Endodermal cell (in vitro differentiated cells): ENCODE measurements around the gene TBX15. TPM values are rescaled to one million over a fixed set of nuclear protein-coding genes. Genes with fewer than 3 reads are reported as not detected.
A peak's percentile ranks its signal among the peaks of the same experiment; 100 is the strongest.

Source experiments
- DNase-seq: peaks from one replicate; pipeline ENCODE4 v3.0.0-alpha.2; 2017
- H3K27ac ChIP-seq: 2 replicates; pipeline ENCODE4 v1.5.1; 2013; ENCODE audit warnings: mild to moderate bottlenecking, low read depth, low read length, moderate library complexity
- H3K27me3 ChIP-seq: 2 replicates; pipeline ENCODE4 v1.6.1; 2013; ENCODE audit warnings: mild to moderate bottlenecking, low read length, moderate library complexity; ENCODE audit not compliant: insufficient read depth, control insufficient read depth, poor library complexity, severe bottlenecking
- H3K36me3 ChIP-seq: 2 replicates; pipeline ENCODE4 v1.7.0; 2013; ENCODE audit warnings: mild to moderate bottlenecking, low read length, moderate library complexity; ENCODE audit not compliant: control insufficient read depth, insufficient read depth
- H3K4me1 ChIP-seq: one replicate; pipeline ENCODE4 v1.7.0; 2013; ENCODE audit warnings: low read length; ENCODE audit not compliant: control insufficient read depth, insufficient read depth
- H3K4me3 ChIP-seq: 2 replicates; pipeline ENCODE4 v1.5.1; 2013; ENCODE audit warnings: mild to moderate bottlenecking, low read length, moderate library complexity
- H3K9ac ChIP-seq: 2 replicates; pipeline ENCODE4 v1.6.1; 2013; ENCODE audit warnings: mild to moderate bottlenecking, low read length, moderate library complexity; ENCODE audit not compliant: poor library complexity, severe bottlenecking; ENCODE audit errors: extremely low read depth
- H3K9me3 ChIP-seq: 2 replicates; pipeline ENCODE4 v1.6.1; 2013; ENCODE audit warnings: mild to moderate bottlenecking, low read length, moderate library complexity; ENCODE audit not compliant: control insufficient read depth
- H3K27ac Mint-ChIP-seq: 2 replicates; pipeline ENCODE4 v1.8.0; 2020; ENCODE audit warnings: mixed read lengths
- H3K27me3 Mint-ChIP-seq: 2 replicates; pipeline ENCODE4 v1.8.0; 2021; ENCODE audit warnings: mild to moderate bottlenecking, mixed read lengths; ENCODE audit not compliant: insufficient read depth
- H3K36me3 Mint-ChIP-seq: 2 replicates; pipeline ENCODE4 v1.8.0; 2020; ENCODE audit warnings: low read depth, mixed read lengths
- H3K4me1 Mint-ChIP-seq: 2 replicates; pipeline ENCODE4 v1.8.0; 2020; ENCODE audit warnings: mixed read lengths
- H3K4me3 Mint-ChIP-seq: 2 replicates; pipeline ENCODE4 v1.8.0; 2020; ENCODE audit warnings: mild to moderate bottlenecking, moderate library complexity, mixed read lengths
- H3K9me3 Mint-ChIP-seq: 2 replicates; pipeline ENCODE4 v1.8.0; 2020; ENCODE audit warnings: mild to moderate bottlenecking, mixed read lengths
- WGBS, 2 experiments: methylation state at CpG; one replicate each; pipeline versions ENCODE4 v1.1.5 to v1.1.7; 2013; ENCODE audit warnings: missing lambda C conversion rate in 2 of 2, mixed read lengths in 1 of 2; ENCODE audit not compliant: insufficient coverage in 1 of 2, insufficient read length in 1 of 2; 5-methylcytosine and 5-hydroxymethylcytosine counted together
- total RNA-seq, 2 donors: library from RNA; stranded (reverse); fragmentation: NEBNext Ultra II Directional in 1 of 2; extraction: Animal tissue kit (Norgen Biotek cat#: 25700) in 1 of 2; gene quantifications; 2 replicates in 1 of 2; 3 replicates in 1 of 2; pipeline ENCODE4 v1.2.1, GENCODE V29; 2021
- TF ChIP-seq, protein P1 (sequence below): fragments of 200-600 bp; sonication (generic); conservative IDR thresholded peaks from 2 replicates; pipeline ENCODE4 v1.5.0; 2021; ENCODE audit warnings: antibody characterized with exemption, mild to moderate bottlenecking

TBX15 gene
- total RNA-seq, 2 donors from 2014 or later: 0.09 TPM; not detected in 1

DNA sequence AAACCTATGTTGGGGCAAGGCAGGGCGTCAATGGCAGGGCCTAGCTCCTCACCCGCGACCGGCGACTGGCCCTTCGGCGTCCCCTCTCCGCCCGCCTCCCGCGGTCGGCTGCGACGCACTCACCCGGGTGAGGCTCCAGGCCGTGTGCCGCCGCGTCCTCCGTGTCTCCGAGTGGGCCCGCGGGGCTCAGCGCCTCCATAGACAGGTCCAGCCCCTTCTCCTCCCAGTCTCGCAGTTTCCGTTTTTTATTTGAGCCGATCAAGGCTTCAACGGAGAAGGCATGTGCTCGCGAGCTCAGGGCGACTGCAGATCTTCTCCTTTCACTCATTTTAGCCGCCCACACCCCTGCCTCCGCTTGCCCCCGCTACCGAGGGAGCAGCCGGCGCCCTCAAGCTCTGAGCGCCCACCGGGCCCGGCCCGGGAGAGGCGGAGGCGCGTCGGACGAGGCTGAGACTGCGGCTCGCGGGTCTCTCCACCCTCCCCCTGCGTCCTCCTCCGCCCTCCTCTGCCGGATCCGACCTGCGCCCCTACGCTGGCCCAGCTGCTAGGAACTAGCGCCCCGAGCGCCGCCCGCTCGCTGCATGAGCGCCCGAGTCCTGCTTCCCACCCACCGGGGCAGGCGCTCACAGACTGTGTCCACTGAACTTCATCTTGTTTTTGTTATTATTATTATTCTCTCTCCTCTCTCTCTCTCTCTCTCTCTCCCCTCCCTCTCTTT, 516 bp downstream of the TBX15 start:
- DNase-seq: peak; percentile 89
- TF ChIP-seq, protein P1, sequence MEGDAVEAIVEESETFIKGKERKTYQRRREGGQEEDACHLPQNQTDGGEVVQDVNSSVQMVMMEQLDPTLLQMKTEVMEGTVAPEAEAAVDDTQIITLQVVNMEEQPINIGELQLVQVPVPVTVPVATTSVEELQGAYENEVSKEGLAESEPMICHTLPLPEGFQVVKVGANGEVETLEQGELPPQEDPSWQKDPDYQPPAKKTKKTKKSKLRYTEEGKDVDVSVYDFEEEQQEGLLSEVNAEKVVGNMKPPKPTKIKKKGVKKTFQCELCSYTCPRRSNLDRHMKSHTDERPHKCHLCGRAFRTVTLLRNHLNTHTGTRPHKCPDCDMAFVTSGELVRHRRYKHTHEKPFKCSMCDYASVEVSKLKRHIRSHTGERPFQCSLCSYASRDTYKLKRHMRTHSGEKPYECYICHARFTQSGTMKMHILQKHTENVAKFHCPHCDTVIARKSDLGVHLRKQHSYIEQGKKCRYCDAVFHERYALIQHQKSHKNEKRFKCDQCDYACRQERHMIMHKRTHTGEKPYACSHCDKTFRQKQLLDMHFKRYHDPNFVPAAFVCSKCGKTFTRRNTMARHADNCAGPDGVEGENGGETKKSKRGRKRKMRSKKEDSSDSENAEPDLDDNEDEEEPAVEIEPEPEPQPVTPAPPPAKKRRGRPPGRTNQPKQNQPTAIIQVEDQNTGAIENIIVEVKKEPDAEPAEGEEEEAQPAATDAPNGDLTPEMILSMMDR: no peak
- H3K9me3 Mint-ChIP-seq: peaks cover 3% of the 10 kb centered on the region
- no peak overlapping the region for H3K27ac Mint-ChIP-seq
- peak overlapping the region; percentile 48 for H3K4me3 Mint-ChIP-seq
- no peak overlapping the region for H3K27ac ChIP-seq
- H3K36me3 Mint-ChIP-seq: no peaks in the 10 kb centered on the region
- H3K36me3 ChIP-seq: no peaks in the 10 kb centered on the region
- WGBS, 2 experiments: 0 to 1% methylated on average over 20 to 65 of the region's 65 CpGs
- H3K9me3 ChIP-seq: peaks cover 5% of the 10 kb centered on the region
- H3K4me1 ChIP-seq: peaks cover 8% of the 10 kb centered on the region
- peaks cover 100% of the 10 kb centered on the region for H3K27me3 Mint-ChIP-seq
- no peak overlapping the region for H3K9ac ChIP-seq
- peaks cover 100% of the 10 kb centered on the region for H3K27me3 ChIP-seq
- H3K4me1 Mint-ChIP-seq: peaks cover 46% of the 10 kb centered on the region
- peak overlapping the region; percentile 69 for H3K4me3 ChIP-seq

GRCh38 chr1:118986555-118987467, 1.3 kb downstream of the TBX15 start:
- peak; percentile 61 for DNase-seq
- peaks cover 100% of the 10 kb centered on the region for H3K27me3 ChIP-seq
- no peaks in the 10 kb centered on the region for H3K36me3 ChIP-seq
- no peak overlapping the region for H3K27ac Mint-ChIP-seq
- no peak overlapping the region for H3K27ac ChIP-seq
- H3K9me3 ChIP-seq: no peaks in the 10 kb centered on the region
- peaks cover 42% of the 10 kb centered on the region for H3K4me1 Mint-ChIP-seq
- peak overlapping the region; percentile 48 for H3K4me3 Mint-ChIP-seq
- 9 to 10% methylated on average over 30 to 42 of the region's 42 CpGs for WGBS, 2 experiments
- H3K27me3 Mint-ChIP-seq: peaks cover 100% of the 10 kb centered on the region
- H3K4me3 ChIP-seq: peak overlapping the region; percentile 69
- TF ChIP-seq, protein P1: no peak
- H3K36me3 Mint-ChIP-seq: no peaks in the 10 kb centered on the region
- peaks cover 3% of the 10 kb centered on the region for H3K9me3 Mint-ChIP-seq
- no peak overlapping the region for H3K9ac ChIP-seq
- H3K4me1 ChIP-seq: peaks cover 8% of the 10 kb centered on the region

- 37 to 51% methylated on average over 24 to 34 of the region's 34 CpGs for WGBS, 2 experiments
- Mint-ChIP-seq H3K9me3 (no peaks in the 10 kb centered on the region), H3K27ac (no peak overlapping the region), H3K36me3 (no peaks in the 10 kb centered on the region), H3K4me1 (peaks cover 42% of the 10 kb centered on the region), H3K27me3 (peaks cover 100% of the 10 kb centered on the region), H3K4me3 (peak overlapping the region; percentile 48)
- Histone ChIP-seq H3K9me3 (no peaks in the 10 kb centered on the region), H3K36me3 (no peaks in the 10 kb centered on the region), H3K27me3 (peaks cover 100% of the 10 kb centered on the region), H3K9ac (no peak overlapping the region), H3K4me3 (peak overlapping the region; percentile 69), H3K27ac (no peak overlapping the region), H3K4me1 (peaks cover 8% of the 10 kb centered on the region)
- TF ChIP-seq, protein P1: no peak
- DNase-seq: no peak
These were observed 2.2 kb downstream of the TBX15 start for GRCh38 chr1:118985640-118986554.
